Measurements from ENCODE around the gene CCNY.

Gene CCNY

DNA sequence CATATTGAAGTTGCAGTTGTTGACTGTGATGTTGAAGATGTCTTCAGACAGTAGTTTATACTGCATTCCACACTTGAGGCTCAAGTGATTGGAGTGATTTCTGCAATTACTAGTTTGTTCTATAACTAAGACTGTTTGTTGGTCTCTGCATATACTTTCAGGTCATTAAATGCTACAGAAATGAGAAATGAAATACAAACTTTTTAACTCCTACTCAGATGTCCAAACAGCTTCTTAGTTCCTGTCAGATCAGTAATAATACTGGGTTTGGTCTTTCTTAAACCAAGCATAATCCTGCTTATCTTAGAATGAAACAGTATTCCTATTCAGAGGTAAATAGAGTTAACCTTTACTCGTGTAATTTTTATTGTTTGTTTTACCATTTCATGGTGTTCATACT lies 115.9 kb downstream of the CCNY start:
- DNase-seq (ENCODE audit: low read depth, low spot score) = no peak

DNA sequence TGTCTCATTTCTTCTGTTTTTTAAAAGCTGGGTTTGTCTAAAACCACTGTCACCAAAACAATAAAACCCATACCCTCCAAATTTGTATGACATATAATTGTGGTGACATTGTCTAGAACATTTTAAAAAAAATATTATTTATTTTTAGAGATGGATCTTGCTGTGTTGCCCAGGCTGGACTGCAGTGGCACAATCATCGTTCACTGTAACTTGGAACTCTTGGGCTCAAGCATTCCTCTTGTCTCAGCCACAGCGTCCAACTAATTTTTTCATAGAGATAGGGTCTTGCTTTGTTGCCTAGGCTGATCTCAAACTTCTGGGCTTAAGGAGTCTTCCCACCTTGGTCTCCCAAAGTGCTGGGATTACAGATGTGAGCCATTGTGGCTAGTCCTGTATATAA lies 116.5 kb downstream of the CCNY start:
- no peak for DNase-seq (ENCODE audit: low read depth, low spot score)

DNA sequence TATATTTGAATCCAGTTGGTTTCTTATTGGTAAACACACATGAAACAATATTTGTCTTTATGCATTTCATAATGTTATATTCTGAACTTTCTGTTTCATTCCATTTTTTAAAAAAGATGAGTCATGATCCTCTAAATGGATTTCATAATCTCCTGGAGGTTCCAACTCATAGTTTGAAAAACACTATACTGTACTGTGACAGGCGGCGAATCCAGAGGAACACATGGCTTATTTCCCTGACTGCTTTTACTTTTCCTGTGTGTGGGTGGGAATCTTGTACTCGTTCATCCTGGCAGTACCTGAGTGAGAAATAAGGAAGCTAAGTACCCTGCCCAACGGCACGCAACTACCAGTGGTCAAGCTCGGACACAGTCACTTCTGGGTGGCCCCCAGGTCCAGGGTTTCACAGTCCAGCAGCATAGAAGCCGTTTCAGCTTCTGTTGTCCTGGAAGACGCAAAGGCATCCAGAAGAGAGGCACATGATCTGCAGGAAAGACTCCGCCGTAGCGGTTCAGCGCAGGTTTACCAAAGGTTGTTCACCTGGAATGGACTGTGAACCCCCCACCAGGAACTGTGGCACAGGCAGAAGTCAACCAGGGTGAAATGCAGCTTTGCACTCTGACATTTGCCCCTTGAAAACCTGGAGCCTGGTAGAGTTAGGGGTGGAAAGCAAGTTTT lies 117.7 kb downstream of the CCNY start:
- no peak for DNase-seq (ENCODE audit: low read depth, low spot score)

DNA sequence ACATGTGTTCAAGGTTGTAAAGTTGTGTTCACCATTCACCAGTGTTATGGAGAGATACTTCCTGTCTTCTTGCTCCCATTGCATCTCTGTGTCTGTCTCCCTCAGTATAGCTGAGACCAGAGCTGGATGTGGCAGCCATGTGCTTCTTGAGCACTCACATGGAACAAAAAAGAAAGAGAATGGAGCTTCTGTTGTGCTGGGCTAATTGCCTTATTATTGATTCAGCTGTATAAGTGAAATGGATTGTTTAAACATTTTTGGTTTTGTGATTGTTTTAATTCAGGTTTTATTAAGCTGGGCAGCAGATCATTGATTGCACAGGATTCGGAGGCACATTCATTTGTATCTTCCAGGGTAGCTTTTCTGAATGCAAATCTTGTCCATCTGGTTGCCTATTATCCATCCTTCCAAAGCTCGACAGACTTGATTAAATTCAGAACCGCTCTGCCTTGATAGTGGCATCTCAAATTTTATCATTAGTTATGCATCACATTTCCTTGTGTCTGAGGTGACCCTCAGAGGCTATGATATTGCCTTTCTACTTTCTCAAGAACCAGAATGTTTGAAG lies 119.9 kb downstream of the CCNY start:
- no peak for DNase-seq (ENCODE audit: low read depth, low spot score)

DNA sequence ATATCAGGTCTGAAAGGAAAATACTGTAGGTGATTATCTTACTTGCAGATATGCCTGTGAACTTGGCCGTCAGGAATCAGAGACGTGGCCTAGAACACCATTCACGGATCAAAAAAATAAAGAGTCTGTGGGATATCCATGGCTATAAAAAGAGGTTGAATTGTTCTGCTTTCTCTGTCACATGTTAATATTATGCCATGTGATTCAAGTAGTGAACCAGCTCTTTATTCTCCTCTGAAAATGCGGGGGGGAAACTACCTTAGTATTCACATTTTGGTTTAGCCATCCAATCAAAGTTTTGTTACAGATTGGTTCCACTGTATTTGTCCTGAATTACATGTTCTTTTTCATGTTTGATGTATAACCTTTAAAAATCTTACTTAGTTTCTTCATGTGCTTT lies 120.5 kb downstream of the CCNY start:
- no peak for DNase-seq (ENCODE audit: low read depth, low spot score)

DNA sequence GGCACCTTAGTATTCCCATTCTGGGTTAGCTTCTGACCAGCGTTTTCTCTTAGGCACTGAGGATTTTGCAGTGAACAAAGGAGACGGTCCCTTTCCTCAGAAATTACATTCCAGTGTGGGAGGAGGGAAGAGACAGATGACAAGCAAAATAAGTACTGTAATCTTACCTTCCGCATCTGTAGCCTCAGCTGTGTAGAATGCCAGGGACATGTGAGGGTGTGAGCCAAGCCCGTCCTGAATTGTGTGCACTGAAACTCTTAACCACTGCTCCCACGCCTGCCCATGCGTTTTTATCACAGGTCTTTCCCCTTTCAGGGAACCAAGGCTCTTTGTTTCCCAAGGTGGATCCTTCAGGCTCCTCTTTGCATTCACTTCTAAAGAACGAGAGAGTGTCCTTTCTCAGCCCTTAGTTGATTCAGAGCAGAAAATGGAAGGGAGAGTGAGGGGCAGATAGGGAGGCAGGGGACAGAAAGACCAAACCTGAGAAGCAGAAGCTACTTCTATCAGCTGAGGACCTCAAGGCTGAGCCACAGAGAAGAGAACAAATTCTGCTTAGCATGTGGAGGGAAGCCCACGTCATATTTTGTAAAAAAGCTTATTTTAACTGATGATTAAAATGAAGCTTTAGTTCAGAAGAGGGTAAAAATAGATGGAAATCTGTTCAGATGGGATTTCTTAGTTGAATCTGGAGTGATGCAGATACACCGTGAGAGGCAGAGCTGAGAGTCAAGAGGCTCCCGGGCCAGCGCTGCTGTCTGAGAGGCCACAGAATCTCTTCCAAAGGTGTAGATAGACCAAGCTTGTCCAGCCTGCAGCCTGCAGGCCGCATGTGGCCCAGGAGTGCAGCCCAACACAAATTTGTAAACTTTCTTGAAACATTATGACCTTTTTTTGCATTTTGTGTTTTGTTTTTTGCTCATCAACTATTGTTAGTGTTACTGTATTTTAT lies 122.5 kb downstream of the CCNY start:
- no peak for DNase-seq (ENCODE audit: low read depth, low spot score)

DNA sequence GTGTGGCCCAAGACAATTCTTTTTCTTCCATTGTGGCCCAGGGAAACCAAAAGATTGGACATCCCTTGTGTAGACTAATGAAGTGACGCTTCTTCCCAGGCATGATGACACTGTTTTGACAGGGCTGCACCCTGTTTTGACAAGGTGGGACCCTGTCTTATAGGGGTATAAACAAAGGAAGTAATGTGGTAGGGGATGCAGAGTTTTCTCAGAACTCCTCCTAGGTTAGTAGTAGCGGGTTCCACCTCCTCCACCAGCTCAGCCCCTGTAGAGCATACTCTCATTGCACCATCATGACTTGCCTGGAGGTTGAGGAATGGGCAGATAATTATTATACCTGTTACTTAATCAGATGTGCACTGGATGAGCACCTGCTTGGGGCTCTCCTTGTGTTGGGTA lies 123.1 kb downstream of the CCNY start:
- DNase-seq (ENCODE audit: low read depth, low spot score) = no peak

DNA sequence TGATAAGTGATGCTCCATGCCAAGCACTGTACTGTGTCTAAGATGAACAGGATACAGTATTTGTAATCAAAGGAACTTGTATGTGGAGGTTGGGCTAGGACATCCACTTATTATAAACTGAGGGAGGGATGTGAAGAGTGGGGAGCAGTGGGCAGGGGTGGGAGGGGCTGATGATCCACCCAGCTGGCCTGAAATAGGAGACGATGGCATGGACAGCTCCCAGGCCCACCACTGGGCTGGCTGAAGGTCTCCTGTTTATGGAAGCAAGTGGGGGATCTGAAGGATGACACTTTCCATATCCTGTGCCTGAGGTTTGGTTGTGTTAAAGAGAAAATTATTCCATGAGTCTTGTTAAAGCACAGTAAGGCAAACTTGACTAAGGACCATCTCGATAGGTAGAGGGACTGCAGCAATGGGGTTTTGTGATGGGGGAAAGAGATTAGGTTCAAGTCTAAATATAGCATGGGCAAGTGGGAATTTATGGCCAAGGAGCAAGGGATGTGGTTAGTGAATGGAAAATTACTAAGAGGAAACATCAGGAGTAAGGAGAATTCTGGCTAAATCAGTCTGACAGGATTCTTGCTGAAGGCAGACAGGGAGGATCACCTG lies 124.6 kb downstream of the CCNY start:
- DNase-seq (ENCODE audit: low read depth, low spot score) = no peak

DNA sequence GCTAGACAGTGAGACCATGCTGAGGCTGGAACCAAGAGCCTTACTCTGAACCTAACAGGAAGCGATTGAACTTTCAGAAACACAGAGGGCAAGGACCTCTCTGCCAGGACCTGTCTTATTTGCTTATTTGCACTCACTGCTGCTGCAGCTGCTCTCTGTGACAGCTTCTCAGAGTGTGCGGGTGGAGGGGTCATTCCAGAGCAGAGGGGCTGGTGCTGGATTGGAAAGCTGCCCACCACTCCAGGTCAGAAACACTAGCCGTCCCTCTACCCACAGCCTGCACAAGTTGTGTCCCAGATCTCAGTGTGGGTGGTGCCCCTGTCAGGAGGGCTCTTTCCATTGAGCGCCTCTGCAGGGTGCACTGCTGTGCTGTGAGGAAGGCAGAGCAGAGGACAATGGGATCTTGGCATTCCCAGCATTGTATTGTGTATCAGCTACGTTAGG lies 126.2 kb downstream of the CCNY start:
- DNase-seq (ENCODE audit: low read depth, low spot score) = no peak

DNA sequence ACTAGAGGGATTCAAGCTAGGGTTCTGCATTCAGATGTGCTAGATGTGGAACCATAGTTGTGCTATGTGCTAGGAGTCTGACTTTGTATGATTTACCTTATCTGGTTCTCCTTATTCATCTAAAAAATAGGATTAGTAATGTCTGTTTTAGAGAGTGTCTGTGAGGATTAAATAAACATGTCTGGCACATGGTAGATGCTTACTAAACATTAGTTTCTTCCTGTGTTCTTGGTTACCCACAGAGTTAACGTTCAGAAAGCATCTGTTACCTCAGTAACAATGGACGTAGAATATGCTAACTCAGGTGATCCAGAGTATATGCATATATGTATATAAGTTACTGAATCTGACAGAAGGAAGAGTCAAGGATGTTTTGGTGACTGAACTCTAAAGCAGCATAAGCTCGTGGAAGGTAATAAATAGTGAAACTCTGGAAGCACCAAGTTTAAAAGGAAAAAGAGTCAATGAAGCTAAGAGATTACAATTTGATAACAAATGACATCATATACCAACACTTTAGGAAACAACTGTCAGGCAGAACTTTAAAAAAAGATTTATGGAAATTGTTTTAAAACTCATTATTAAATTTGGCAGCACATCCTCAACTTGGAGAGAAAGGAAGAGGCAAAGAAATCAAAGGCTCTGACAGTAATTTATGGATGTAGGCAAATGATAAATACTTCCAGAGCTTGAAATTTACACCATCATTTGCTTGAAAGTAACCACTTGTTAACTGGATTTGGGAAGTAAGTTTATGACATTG lies 127.0 kb downstream of the CCNY start:
- DNase-seq (ENCODE audit: low read depth, low spot score) = no peak

DNA sequence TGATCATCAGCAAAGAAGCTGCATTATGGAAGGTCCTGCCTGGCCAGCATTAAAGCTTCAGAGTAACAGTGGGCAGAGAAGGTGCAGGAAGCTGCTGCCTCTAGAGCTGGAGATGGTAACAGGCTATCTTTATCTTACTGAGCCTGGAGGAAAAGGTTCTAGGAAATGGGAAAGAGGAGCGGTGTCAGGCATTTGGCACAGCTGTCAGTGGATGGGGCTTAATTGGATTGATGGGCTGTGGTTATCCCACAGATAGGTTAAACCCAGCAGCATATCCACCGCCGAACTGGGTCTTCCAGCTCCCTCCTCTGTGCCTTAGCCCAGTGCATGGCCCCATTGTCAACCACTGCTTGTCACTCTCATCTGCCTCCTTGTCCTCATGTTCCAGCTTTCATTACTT lies 127.6 kb downstream of the CCNY start:
- no peak for DNase-seq (ENCODE audit: low read depth, low spot score)

DNA sequence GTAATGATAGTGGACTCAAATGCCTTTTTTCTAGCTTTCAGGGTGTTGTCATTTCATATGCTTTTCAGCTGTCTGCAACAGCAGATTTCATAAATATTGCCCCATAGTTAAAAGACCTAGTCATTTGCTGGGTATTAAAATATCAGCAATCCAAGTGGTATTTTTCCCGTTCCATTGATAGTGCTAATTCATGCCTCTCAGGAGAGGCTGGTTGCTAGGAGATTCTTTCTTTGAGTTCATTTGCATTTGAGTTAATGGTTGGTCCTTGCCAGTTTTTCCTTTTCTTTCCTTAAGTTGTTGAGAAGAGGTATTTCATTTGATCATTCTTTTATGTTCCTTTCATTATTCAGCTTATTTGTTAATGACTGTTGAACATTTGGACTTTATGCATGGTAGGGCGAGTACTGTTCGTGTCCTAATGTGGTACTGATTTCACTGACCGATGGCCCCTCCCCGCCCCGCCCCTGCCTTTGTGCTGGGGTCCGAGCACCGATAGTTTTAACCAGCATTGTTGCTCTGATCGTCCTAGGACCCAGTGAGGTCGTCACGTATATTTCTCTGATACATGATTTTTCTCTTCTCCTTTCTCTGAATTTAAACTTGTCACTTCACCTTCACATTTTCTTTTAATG lies 128.6 kb downstream of the CCNY start:
- DNase-seq (ENCODE audit: low read depth, low spot score) = peak; percentile 61

DNA sequence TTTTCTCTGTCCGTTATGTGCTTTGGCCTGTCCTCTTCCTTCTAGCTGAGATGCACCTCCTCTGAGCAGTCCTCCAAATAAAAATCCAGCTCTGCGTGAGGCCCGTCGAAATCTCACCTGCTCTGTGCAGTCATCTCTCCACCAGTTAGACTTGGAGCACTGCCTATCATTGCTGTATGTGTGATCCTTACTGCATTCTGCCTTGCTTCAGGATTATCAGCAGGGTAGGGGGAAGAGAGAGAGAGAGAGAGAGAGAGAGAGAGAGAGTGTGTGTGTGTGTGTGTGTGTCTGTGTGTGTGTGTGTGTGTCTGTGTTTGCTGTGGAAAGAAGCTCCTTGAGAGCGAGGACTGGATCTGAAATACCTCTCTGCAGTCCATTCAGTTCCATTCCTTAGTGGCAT lies 129.4 kb downstream of the CCNY start:
- no peak for DNase-seq (ENCODE audit: low read depth, low spot score)

DNA sequence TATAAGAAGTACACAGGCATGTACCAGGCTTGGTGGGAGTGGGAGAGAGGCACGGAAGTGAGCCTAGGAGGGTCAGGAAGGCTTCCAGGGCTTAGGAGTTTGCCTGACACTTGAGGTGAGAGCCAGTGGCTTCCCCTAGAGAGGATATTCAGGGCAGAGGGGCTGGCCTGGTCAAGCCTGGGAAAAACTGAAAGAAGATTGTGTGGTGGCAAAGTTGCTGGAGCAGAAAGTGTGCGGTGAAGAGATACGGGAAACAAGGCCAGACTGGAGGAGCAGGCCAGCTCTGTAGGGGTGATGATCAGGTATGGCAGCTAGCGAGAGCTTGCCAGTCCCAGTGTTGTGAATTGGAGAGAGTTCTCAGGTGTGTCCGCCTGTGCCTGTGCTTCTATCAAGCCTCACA lies 129.9 kb downstream of the CCNY start:
- DNase-seq (ENCODE audit: low read depth, low spot score) = no peak

DNA sequence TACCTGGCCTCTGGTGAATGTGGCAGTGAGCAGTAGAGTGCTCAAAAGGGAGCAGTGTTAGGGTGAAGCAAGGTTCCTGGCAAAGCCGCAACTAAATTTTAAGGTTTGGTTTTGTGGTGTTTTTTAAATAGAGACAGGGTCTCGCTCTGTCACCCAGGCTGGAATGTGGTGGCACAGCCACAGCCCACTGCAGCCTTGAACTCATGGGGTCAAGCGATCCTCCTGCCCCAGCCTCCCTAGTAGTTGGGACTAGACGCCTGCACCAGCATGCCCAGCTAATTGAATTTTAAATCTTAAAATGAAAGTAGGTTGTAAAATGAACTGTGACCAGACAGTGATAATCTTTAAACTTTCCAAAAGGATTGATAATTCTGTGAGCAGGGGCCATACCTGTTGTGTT lies 130.4 kb downstream of the CCNY start:
- DNase-seq (ENCODE audit: low read depth, low spot score) = no peak

DNA sequence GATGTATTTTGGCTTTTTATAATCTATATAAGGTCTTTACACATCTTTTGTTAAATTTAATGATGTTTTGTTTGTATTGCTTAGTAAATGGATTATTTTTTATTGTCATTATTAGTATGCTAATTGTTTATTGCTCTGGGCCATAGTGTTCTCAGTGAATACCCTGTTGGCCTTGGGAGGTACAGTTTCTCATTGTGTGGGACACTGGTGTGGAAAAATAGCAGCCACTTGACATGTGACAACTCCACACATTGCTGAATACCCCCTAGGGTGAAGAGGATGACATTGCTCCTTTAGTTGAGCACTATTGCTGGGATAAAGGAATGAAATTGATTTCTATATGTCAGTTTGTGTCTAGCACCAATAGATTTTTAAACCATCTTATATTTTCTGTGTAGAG lies 130.9 kb downstream of the CCNY start:
- DNase-seq (ENCODE audit: low read depth, low spot score) = no peak

DNA sequence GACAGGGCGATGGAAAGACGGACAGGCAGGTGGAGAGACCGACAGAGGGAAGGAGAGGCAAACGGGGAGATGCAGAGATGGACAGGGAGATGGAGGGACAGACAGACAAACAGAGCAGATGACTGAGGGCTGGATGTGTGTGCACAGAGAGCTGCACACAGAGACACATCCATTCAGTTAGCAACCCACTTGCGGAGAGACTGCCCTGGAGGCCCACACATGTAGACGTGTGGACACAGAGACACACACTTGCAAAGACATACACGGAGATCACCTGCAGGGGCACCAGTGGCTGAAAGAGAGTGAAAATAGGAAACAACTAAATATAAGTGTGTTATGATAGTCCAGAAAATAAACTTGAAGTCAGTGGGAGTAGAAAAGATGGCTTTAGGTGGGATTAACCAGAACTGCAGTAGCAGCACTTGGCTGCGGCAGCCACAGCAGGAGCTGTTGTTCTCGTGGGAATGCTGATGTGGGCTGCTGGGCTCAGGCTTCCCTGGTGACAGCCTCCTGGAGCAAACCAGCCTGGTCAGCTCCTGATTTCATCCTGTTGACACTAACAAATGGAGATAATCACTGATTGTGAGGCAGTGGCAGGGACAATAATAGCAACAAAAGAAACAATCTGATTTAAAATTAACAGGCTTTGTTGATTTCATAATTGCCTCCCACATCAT lies 134.1 kb downstream of the CCNY start:
- peak; percentile 57 for DNase-seq (ENCODE audit: low read depth, low spot score)

DNA sequence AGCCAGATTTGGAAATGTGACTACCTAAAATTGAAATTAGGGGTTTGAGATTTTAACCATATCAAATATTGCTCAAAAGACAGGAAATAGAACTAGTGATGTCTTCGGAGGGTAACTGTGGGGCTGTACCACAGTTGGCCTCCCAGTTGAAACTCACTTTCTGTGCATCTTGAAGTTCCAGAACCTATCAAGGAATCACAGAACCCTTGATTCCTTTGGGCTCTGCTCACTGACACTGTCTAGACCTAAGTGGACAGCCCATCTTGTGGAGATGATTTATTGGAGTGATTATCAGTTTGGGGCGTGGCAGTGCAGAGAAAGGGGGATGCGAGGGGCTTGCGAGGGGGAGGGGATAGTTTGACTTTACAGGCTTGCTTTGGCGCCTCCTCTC lies 134.6 kb downstream of the CCNY start:
- no peak for DNase-seq (ENCODE audit: low read depth, low spot score)

DNA sequence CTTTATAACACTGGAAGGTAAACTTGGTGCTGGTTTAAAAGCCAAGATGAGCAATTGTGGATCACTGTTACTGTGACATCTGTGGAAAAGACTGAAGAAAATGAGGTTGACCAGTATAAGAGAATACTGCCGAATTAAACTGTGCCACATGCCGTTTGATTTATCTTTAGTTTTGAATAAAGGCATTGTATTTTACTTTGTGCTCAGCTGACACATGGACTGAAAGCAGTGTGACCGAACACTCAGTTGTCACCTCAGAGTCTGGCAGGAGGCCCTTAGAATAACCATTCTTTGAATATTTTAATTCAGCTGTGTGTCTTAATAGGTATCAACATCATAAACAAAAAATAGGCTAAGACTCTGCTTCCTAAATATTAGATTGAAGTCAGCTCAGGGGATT lies 135.1 kb downstream of the CCNY start:
- DNase-seq (ENCODE audit: low read depth, low spot score) = no peak

DNA sequence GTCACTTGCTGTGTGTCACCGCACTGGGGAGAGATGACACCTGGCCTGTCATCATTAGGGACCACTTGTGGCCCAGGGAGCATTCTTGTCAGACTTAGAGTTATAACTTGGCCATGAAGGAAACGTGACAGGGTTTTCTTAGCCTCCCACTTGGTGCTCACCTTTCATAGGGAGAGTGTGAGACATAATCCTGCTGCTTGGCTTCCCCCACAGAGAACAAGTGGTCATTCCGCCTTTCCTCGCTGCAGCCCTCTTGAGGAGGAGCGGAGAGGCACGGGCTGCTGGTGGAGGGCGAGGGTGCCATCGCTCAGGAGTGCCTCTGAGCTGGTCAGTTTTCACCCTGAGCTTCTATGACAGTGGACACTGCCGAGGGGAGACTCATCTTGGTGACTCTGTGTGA lies 143.8 kb downstream of the CCNY start:
- DNase-seq (ENCODE audit: low read depth, low spot score) = no peak

DNA sequence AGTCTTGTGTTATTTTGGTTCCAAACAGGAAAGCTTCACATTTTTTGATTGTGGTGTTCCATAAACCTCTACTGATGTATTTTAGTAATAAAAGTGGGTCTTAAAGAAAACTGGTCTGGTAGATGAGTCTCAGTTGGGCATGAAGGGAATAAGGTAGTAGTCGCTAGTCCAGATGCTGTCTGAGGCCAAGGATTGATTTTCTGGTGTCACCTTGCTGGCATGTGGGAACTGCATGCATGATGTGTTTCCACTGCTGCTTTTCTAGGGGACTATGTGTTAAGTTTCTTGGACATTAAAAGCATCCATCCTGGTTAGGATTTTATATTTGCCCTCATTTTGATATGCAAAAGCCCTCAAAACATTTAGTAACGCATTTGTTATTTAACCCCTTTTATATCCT lies 145.1 kb downstream of the CCNY start:
- DNase-seq (ENCODE audit: low read depth, low spot score) = no peak

All from astrocyte of the hippocampus (primary cell).